ENCODE data around the gene ENTHD1.
"Not testable (repeated sequence)": the region's sequence is repeated elsewhere in the genome, so short reads cannot be mapped to it uniquely, and the experiment has no call there.

Gene ENTHD1

GRCh38 chr22:39797528-39798147, 95.9 kb downstream of the ENTHD1 start:
- DNase-seq (ENCODE audit: low read depth): no peak

- no peak for DNase-seq (ENCODE audit: low read depth)
Measured at GRCh38 chr22:39789788-39790187, 103.8 kb downstream of the ENTHD1 start.

- no peak for DNase-seq (ENCODE audit: low read depth)
Measured at GRCh38 chr22:39785232-39785631, 108.3 kb downstream of the ENTHD1 start.

- DNase-seq (ENCODE audit: low read depth): no peak
Measured at GRCh38 chr22:39777716-39778454, 115.7 kb downstream of the ENTHD1 start.

GRCh38 chr22:39776295-39777009, 117.1 kb downstream of the ENTHD1 start:
- no peak for DNase-seq (ENCODE audit: low read depth)

- DNase-seq (ENCODE audit: low read depth): no peak
Measured at GRCh38 chr22:39773976-39774539, 119.5 kb downstream of the ENTHD1 start.

GRCh38 chr22:39773503-39773902, 120.1 kb downstream of the ENTHD1 start:
- no peak for DNase-seq (ENCODE audit: low read depth)

GRCh38 chr22:39771486-39771885, 122.1 kb downstream of the ENTHD1 start:
- no peak for DNase-seq (ENCODE audit: low read depth)

- DNase-seq (ENCODE audit: low read depth): no peak
Measured at GRCh38 chr22:39765661-39766060, 127.9 kb downstream of the ENTHD1 start.

GRCh38 chr22:39765046-39765445, 128.5 kb downstream of the ENTHD1 start:
- no peak for DNase-seq (ENCODE audit: low read depth)

GRCh38 chr22:39763276-39763675, 130.3 kb downstream of the ENTHD1 start:
- no peak for DNase-seq (ENCODE audit: low read depth)

GRCh38 chr22:39750759-39751158, 142.8 kb downstream of the ENTHD1 start:
- DNase-seq (ENCODE audit: low read depth): no peak

GRCh38 chr22:39748877-39749276, 144.7 kb downstream of the ENTHD1 start:
- no peak for DNase-seq (ENCODE audit: low read depth)

GRCh38 chr22:39746600-39747262, 146.8 kb downstream of the ENTHD1 start:
- DNase-seq (ENCODE audit: low read depth): no peak

GRCh38 chr22:39745789-39746188, 147.8 kb downstream of the ENTHD1 start:
- no peak for DNase-seq (ENCODE audit: low read depth)

GRCh38 chr22:39744353-39744752, 149.2 kb downstream of the ENTHD1 start:
- DNase-seq (ENCODE audit: low read depth): no peak

- no peak for DNase-seq (ENCODE audit: low read depth)
Measured at GRCh38 chr22:39743935-39744334, 149.6 kb downstream of the ENTHD1 start.

- DNase-seq (ENCODE audit: low read depth): no peak
Measured at GRCh38 chr22:39739338-39740027, 154.1 kb downstream of the ENTHD1 start.

- DNase-seq (ENCODE audit: low read depth): peak; percentile 17
Measured at GRCh38 chr22:39738746-39739145, 154.8 kb downstream of the ENTHD1 start.

GRCh38 chr22:39735776-39736175, 157.8 kb downstream of the ENTHD1 start:
- DNase-seq (ENCODE audit: low read depth): no peak

GRCh38 chr22:39734866-39735265, 158.7 kb downstream of the ENTHD1 start:
- DNase-seq (ENCODE audit: low read depth): no peak

GRCh38 chr22:39734046-39734445, 159.5 kb downstream of the ENTHD1 start:
- DNase-seq (ENCODE audit: low read depth): not testable (repeated sequence)

All from stromal cell of bone marrow (primary cell).